ENCODE results near the gene DPH1. TPM values are rescaled to one million over a fixed set of nuclear protein-coding genes. Genes with fewer than 3 reads are reported as not detected.
"Not testable (repeated sequence)": the region's sequence is repeated elsewhere in the genome, so short reads cannot be mapped to it uniquely, and the experiment has no call there.

Gene DPH1
- total RNA-seq, result 10.8 and 14.7 TPM in 2 replicates

DNA sequence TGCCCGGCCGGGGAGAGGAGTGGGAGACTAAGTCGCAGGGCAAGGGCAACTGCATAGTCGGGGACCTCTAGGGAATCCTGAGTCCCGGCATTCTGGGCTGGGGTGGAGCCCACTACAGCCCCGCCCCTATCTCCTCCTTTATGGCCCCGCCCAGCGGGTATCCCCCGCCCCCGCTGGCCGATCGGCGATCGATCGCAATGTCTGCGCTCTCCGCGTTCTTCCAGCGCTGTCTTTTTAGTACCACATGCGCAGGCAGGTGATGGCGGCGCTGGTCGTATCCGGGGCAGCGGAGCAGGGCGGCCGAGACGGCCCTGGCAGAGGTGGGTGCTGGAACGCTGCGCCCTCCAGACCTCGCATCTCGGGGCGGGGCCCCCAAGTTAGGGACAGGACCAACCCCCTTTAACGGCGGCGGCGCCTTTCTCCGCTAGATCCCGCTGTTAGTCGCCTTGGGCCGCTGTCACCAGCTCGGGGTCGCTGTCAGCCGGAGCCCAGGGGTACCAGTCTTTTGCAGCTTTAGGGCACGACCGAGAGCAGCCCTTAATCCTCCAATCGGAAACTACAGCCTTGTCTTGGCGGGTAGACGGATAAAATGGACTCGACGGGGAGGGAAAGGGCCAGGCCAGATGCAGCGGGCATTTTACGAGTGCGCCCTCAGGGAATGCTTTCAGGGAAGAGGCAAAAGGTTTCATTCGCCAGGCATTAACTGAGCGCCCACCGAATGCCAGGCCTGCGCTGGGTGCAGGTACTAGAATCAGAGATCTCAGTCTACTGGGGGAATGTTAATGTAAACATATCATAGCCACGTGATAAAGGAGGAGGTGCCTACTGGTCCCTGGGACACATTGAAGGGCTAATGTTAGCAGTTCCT lies at the start of gene DPH1:
TSS of gene DPH1 (plus strand) at position 243 of the 868 bp plus-strand sequence. CDS start at position 260, 17 bp downstream.
- TF ChIP-seq, protein P1, sequence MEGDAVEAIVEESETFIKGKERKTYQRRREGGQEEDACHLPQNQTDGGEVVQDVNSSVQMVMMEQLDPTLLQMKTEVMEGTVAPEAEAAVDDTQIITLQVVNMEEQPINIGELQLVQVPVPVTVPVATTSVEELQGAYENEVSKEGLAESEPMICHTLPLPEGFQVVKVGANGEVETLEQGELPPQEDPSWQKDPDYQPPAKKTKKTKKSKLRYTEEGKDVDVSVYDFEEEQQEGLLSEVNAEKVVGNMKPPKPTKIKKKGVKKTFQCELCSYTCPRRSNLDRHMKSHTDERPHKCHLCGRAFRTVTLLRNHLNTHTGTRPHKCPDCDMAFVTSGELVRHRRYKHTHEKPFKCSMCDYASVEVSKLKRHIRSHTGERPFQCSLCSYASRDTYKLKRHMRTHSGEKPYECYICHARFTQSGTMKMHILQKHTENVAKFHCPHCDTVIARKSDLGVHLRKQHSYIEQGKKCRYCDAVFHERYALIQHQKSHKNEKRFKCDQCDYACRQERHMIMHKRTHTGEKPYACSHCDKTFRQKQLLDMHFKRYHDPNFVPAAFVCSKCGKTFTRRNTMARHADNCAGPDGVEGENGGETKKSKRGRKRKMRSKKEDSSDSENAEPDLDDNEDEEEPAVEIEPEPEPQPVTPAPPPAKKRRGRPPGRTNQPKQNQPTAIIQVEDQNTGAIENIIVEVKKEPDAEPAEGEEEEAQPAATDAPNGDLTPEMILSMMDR (IDR thresholded peaks at IDR 0.05; ENCODE audit: insufficient read depth, low read length, severe bottlenecking), result no peak
- H3K36me3 ChIP-seq (ENCODE audit: control insufficient read depth, insufficient read depth, low read length), result peaks cover 1% of the 10 kb centered on the region
- peak; percentile 87 for DNase-seq (ENCODE audit: low read depth)
- no peaks in the 10 kb centered on the region for H3K27me3 ChIP-seq (ENCODE audit: control insufficient read depth, insufficient read depth, low read length)
- peak; percentile 81 for FAIRE-seq
- H3K4me3 ChIP-seq (ENCODE audit: low read depth, low read length), result peak within 1 kb of the TSS; percentile 99

DNA sequence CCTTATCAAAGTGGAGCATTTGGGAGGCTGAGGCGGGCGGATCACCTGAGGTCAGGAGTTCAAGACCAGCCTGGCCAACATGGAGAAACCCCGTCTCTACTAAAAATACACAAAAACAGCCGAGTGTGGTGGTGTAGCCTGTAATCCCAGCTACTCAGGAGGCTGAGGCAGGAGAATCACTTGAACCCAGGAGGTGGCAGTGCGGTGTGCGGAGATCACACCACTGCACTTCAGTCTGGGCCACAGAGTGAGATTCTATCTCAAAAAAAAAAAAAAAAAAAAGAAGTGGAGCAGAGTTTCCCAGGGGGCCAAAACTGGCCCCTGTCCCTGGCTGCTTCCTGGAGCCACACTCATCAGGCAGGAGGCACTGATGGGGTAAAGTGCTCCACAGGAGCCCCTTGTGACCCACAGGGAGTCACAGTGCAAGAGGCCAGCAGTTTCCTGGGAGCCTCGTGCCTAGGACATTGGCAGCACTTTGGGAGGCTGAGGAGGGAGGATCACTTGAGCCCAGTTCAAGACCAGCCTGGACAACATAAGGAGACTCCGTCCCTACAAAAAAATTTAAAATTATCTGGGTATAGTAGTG lies 49.2 kb upstream of the DPH1 start:
- peaks cover 4% of the 10 kb centered on the region for H3K27me3 ChIP-seq (ENCODE audit: control insufficient read depth, insufficient read depth, low read length)
- no peaks in the 10 kb centered on the region for H3K36me3 ChIP-seq (ENCODE audit: control insufficient read depth, insufficient read depth, low read length)
- TF ChIP-seq, protein P1 (IDR thresholded peaks at IDR 0.05; ENCODE audit: insufficient read depth, low read length, severe bottlenecking), result no peak
- no peak for FAIRE-seq
- no peak overlapping the region for H3K4me3 ChIP-seq (ENCODE audit: low read depth, low read length)
- no peak for DNase-seq (ENCODE audit: low read depth)

DNA sequence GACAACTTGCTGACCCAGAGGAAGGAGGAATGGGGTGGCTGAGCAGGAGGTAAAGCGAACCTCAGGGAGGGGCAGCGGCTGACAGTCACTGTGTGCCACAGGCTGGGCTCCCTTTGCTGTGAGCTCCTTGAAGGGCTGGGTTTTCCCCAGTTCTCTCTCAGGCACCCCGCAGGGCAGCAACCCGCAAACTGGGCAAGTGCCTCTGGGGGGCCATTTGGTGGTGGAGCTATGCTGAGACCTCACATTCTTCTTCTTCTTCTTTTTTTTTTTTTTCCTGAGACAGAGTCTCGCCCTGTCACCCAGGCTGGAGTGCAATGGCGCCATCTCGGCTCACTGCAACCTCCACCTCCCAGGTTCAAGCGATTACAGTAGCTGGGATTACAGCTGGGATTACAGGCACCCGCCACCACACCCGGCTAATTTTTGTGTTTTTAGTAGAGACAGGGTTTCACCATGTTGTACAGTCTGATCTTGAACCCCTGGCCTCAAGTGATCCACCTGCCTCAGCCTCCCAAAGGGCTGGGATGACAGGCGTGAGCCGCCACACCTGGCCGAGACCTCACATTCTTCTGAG lies 47.1 kb upstream of the DPH1 start:
- H3K4me3 ChIP-seq (ENCODE audit: low read depth, low read length); FAIRE-seq; H3K27me3 ChIP-seq (ENCODE audit: control insufficient read depth, insufficient read depth, low read length); DNase-seq (ENCODE audit: low read depth); H3K36me3 ChIP-seq (ENCODE audit: control insufficient read depth, insufficient read depth, low read length): not testable (repeated sequence)

DNA sequence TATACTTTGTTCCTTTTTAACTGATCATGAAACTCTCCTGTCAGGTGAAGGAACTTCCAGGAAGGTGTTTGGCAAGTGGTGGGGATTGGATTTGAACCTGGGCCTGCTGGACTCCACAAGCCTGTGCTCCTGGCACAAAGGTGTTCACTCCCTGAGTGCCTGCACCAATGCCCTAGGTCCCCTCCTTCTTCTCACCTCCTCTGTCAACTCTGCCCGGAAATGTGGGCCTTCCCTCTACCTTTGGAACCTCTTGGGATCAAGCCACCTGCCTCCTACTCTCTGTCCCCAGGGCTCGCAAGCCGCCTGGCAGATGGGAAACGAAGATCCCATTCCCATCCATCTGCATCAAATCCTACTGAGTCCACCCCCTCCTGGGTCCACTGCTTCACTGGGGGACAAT lies 44.9 kb upstream of the DPH1 start:
- no peak for DNase-seq (ENCODE audit: low read depth)
- no peaks in the 10 kb centered on the region for H3K36me3 ChIP-seq (ENCODE audit: control insufficient read depth, insufficient read depth, low read length)
- TF ChIP-seq, protein P1 (IDR thresholded peaks at IDR 0.05; ENCODE audit: insufficient read depth, low read length, severe bottlenecking), result no peak
- H3K4me3 ChIP-seq (ENCODE audit: low read depth, low read length), result no peak overlapping the region
- no peaks in the 10 kb centered on the region for H3K27me3 ChIP-seq (ENCODE audit: control insufficient read depth, insufficient read depth, low read length)
- no peak for FAIRE-seq

DNA sequence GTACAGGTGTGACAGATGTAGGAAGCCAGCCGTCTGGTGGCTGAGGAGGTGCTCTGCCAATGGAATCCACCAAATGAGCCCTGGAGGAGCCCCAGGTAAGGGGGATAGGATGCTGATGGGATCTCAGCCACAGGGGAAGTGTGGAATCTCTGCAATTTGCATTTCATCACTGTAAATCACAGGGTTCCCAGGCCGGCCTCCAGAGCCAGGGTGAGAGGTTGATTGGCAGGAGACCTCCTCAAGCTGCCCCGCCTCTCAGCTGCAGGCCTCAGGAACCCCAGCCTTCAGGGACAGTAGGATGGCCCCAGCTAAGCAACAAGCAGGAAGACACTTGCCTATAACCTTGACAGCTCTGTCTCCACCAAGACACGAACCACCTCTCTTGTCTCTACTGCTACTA lies 44.3 kb upstream of the DPH1 start:
- TF ChIP-seq, protein P1 (IDR thresholded peaks at IDR 0.05; ENCODE audit: insufficient read depth, low read length, severe bottlenecking), result no peak
- no peak for FAIRE-seq
- no peak for DNase-seq (ENCODE audit: low read depth)
- Histone ChIP-seq H3K36me3 (ENCODE audit: control insufficient read depth, insufficient read depth, low read length) (no peaks in the 10 kb centered on the region), H3K27me3 (ENCODE audit: control insufficient read depth, insufficient read depth, low read length) (no peaks in the 10 kb centered on the region), H3K4me3 (ENCODE audit: low read depth, low read length) (no peak overlapping the region)

DNA sequence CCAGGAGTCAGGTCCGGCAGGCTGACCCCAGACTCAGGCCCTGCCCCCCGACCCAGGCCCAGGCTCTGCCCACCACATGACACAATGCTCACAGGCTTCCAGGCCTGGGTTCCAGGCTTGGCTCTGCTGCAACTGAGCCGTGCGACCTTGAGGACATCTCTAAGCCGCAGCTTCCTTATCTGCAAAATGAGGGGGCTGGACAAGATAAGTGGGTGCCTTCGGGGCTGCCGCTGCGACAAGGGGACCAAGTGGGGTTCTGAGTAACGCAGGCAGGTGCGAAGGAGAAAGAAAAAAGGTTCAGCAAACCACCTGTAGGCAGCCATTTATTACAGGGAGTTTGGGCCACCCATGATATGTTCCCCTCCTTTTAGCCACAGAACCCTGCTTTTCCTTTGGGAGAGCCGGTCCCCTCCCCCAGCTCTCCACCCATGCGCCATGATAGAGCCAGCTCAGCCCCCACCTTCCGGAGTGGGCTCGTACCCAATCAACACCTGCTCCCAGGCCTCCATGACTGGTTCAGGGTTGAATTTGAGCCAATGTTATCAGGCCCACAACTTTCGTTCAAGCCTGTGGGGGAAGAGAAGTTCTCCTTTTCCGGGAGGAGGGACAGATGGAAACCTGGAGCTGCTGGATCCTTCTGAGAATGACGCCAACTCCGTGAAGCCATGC lies 43.0 kb upstream of the DPH1 start:
- DNase-seq (ENCODE audit: low read depth) (no peak), FAIRE-seq (peak; percentile 70)
- H3K36me3 ChIP-seq (ENCODE audit: control insufficient read depth, insufficient read depth, low read length), result no peaks in the 10 kb centered on the region
- H3K4me3 ChIP-seq (ENCODE audit: low read depth, low read length), result no peak overlapping the region
- TF ChIP-seq, protein P1 (IDR thresholded peaks at IDR 0.05; ENCODE audit: insufficient read depth, low read length, severe bottlenecking), result no peak
- H3K27me3 ChIP-seq (ENCODE audit: control insufficient read depth, insufficient read depth, low read length), result no peaks in the 10 kb centered on the region

Measured in bronchial epithelial cell (primary cell).